Measurements from ENCODE around the gene MAN2B1.

GRCh38 chr19:12666265-12667048 is at the start of gene MAN2B1, which contains the start of gene WDR83:
- no peak for TF ChIP-seq CTCF (IDR thresholded peaks at IDR 0.05; ENCODE audit: low read depth, low read length, poor library complexity, severe bottlenecking)
- TF ChIP-seq EZH2phosphoT487 (IDR thresholded peaks at IDR 0.05; ENCODE audit: borderline replicate concordance, low read length) = no peak

All from DOHH2 (cell line).